NCI-H524 (cell line): ENCODE measurements around the gene LCP1.
"Not testable (repeated sequence)": the region's sequence is repeated elsewhere in the genome, so short reads cannot be mapped to it uniquely, and the experiment has no call there.

Experiments used
- DNase-seq, 2 experiments: peaks; one replicate each; lab custom pipeline; 2025; lab: John Stamatoyannopoulos, UW

The LCP1 gene

GRCh38 chr13:46181377-46181839 is 569 bp downstream of the LCP1 start:
- no peak for DNase-seq

DNA sequence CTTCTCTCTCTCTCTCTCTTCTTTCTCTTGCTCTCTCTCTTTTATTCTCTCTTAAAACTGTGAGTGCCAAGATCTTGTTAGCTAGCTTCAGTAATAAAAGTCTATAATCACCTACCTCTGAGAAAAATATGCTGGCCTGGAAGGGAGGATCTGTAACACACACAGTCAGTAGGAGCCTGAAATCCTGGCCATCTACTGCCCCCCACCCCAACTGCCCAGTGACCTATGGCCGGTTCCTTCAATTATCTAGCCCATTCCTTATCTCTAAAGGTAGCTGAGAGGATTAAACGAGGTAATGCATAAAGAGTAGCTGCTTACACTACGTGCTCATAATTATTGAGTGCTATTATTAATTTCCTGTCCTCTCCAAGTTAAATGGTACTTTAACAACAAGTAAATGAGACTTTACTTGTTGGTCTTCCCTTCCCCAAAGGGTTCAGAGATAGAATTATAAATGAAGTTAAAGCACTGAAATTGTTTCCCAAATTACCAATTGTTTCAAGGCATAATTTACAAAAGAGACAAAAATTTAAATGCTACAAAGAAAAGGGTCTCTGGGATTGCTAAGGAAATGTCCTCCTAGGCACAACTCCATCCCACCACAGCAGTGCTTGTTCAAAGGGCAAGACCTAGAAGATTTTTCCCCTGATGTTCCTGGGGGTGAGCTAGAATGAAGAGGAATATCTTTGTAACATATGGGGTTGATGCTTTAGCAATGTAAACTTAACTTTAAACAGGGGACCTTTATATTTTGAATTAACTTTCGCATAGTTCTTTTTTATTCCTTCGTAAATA is 1.8 kb downstream of the LCP1 start:
- DNase-seq: no peak

DNA sequence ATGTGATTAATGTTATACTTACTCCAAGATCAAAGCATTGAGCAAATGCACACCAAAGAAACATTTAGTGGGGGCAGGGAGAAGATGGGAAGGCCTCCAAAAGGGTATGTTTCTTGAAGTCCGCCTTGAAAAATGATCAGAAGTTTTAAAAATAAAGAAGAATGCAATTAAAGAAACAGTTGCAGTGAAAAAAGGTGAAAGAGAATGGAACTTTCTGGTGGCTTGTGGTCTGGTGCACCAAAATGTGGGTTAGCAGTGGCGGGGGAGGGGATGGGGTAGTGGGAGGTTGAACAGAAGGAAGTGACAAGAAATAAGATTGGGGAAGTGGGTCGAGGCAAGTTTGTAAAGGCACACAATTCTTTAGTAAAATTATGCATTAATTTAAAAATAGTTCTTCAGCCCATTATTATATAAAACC is 2.5 kb downstream of the LCP1 start:
- no peak for DNase-seq

GRCh38 chr13:46178821-46179220 is 3.2 kb downstream of the LCP1 start:
- DNase-seq: no peak

DNA sequence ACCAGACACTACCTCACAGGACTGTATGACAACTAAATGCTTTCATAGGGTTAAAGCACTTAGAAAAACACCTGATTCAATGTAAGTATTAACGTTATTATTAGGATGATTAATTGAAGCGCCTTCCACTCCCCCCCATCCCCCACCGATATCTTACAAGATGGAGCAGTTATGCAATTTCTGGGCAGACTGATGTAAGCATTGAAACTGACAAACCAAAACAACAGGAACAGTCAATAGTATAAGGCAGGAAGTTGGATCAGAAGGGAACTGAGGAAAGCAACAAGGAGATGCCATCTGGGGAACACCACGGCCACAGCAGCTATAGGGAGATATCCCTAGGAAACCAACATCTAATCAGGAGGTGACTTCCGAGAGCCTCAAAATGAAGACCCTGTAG is 3.8 kb downstream of the LCP1 start:
- no peak for DNase-seq

- no peak for DNase-seq
Observed at GRCh38 chr13:46176756-46177155, 5.2 kb downstream of the LCP1 start.

GRCh38 chr13:46173656-46174055 is 8.3 kb downstream of the LCP1 start:
- no peak for DNase-seq

DNA sequence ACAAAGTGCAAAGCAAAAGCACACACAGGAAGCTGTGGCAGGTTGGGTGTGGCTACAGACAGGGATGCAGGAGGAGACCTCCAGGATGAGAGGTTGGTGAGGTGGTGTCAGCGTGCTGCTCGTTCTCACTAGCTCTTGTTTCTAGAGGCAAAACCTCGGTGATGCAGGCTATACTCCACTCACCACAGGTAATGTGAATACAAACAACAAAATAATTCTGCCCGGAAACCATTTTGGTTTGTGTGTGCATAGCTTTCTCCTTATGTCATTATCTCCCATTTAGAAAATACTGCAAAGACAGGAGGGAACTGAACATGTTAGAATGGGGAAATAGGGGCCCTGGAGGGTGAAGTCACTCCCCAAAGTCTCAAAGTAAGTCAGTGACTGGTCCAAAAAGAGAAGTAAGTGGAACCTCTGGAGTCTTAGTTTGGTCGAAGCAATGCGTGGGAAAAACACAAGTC is 9.4 kb downstream of the LCP1 start:
- DNase-seq: no peak

DNA sequence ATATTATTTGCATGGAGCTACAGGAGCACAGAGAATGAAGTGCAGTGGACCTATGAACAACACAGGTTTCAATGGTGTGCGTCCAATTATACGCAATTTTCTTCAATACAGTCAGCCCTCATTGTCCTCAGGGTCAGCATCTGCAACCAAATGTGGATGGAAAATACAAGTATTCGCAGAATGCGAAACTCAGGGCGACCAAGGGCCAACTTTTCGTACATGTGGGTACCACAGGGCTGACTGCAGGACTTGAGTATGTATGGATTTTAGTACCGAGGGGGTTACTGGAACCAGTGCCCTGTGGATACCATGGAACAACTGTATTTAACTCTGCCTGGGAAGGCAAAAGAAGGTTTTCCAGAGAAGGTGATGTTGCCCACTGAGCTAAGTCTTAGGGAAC is 10.2 kb downstream of the LCP1 start:
- DNase-seq: no peak

DNA sequence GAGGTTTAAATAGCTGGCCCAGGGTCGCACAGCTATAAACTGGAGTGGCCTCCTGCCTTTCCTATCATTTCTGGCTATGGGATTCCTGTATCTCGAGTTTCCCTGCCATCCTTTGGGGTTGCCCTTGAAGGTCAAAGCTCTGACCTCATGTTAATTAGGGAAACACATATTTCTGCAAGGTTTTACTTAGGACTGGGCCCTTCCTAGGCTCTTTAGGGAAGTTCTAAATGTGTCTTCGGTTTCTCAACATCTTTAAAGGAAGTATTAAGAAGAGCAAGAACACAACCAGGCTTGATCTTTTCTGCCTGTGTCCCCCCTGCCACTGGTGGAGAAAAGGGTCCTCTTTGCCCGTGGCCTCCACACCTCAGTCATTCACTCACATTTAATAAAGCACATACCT is 10.8 kb downstream of the LCP1 start:
- DNase-seq: no peak

DNA sequence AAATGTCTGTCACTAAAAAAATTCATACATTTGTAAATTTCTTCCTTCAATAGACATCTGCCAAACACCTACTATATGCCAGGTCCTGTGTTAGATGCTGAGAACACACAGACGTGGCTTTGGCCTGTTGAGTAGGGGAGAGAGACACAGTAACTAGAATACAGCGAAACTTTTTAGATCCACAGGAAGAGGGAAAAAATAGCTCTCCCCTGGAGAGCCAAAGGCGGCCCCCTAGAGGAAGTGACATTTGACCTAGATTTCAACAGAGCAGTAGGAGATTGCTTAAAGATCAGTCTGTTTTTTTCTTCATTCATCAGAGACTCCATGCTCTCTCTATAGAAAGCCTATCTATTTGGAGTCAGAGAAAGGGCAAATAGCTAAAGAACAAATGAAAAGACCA is 11.3 kb downstream of the LCP1 start:
- no peak for DNase-seq

- no peak for DNase-seq
Observed at GRCh38 chr13:46170268-46170667, 11.7 kb downstream of the LCP1 start.

- no peak for DNase-seq
Observed at GRCh38 chr13:46169758-46170157, 12.2 kb downstream of the LCP1 start.

- no peak for DNase-seq
Observed at GRCh38 chr13:46168783-46169182, 13.2 kb downstream of the LCP1 start.

- DNase-seq: no peak
Observed at GRCh38 chr13:46168341-46168740, 13.6 kb downstream of the LCP1 start.

- DNase-seq: no peak
Observed at GRCh38 chr13:46166947-46167610, 14.9 kb downstream of the LCP1 start.

GRCh38 chr13:46166224-46166584 is 15.8 kb downstream of the LCP1 start:
- DNase-seq: no peak

GRCh38 chr13:46165485-46166223 is 16.3 kb downstream of the LCP1 start:
- DNase-seq: no peak

- no peak for DNase-seq
Observed at GRCh38 chr13:46164661-46165060, 17.3 kb downstream of the LCP1 start.

- not testable (repeated sequence) for DNase-seq
Observed at GRCh38 chr13:46162741-46163140, 19.2 kb downstream of the LCP1 start.

- peak; percentile 16 to 58 for DNase-seq
Observed at GRCh38 chr13:46160471-46161066, 21.4 kb downstream of the LCP1 start.

- no peak for DNase-seq
Observed at GRCh38 chr13:46160065-46160464, 21.9 kb downstream of the LCP1 start.
